ENCODE data around the gene GRB10. TPM values are rescaled to one million over a fixed set of nuclear protein-coding genes. Genes with fewer than 3 reads are reported as not detected.
"Not testable (repeated sequence)": the region's sequence is repeated elsewhere in the genome, so short reads cannot be mapped to it uniquely, and the experiment has no call there.

Gene GRB10
- total and polyA plus RNA-seq, 3 donors from 2014 or later, result 54.0 to 81.9 (median 57.7) TPM

DNA sequence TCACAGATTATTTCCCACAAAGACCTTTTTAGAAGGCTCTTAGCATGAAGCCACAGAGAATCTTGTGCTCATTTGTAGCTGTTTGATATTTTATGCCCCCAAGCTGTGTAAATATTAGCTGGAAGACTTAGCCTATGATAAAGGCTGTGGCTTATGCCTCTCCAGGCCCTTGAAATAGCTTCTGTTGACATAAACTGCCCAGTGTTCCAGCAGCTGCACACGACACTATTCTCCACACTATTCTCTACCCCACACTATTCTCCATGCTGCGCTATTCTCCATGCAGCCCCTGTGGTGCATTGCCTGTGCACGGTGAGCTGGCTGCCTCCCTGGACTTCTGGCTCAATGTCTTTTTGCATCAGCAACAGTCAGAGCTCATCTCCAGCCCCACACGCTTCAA is 230.6 kb downstream of the GRB10 start:
- no peak overlapping the region for H3K27ac ChIP-seq
- no peaks in the 10 kb centered on the region for H3K4me1 ChIP-seq
- WGBS, 2 donors, result 75 to 85% methylated on average over 4 of the region's 4 CpGs
- no peak for DNase-seq
- no peaks in the 10 kb centered on the region for H3K9me3 ChIP-seq
- TF ChIP-seq POLR2A (IDR thresholded peaks at IDR 0.05), result no peak
- TF ChIP-seq, protein P1, sequence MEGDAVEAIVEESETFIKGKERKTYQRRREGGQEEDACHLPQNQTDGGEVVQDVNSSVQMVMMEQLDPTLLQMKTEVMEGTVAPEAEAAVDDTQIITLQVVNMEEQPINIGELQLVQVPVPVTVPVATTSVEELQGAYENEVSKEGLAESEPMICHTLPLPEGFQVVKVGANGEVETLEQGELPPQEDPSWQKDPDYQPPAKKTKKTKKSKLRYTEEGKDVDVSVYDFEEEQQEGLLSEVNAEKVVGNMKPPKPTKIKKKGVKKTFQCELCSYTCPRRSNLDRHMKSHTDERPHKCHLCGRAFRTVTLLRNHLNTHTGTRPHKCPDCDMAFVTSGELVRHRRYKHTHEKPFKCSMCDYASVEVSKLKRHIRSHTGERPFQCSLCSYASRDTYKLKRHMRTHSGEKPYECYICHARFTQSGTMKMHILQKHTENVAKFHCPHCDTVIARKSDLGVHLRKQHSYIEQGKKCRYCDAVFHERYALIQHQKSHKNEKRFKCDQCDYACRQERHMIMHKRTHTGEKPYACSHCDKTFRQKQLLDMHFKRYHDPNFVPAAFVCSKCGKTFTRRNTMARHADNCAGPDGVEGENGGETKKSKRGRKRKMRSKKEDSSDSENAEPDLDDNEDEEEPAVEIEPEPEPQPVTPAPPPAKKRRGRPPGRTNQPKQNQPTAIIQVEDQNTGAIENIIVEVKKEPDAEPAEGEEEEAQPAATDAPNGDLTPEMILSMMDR (IDR thresholded peaks at IDR 0.05), result no peak
- H3K4me3 ChIP-seq, result no peak overlapping the region
- H3K27me3 ChIP-seq, result no peaks in the 10 kb centered on the region
- intact Hi-C loops (cut with DNase I; ENCODE audit: low total_unique reads), result no loop called here
- H3K36me3 ChIP-seq (ENCODE audit: low read depth, missing control alignments), result no peaks in the 10 kb centered on the region

DNA sequence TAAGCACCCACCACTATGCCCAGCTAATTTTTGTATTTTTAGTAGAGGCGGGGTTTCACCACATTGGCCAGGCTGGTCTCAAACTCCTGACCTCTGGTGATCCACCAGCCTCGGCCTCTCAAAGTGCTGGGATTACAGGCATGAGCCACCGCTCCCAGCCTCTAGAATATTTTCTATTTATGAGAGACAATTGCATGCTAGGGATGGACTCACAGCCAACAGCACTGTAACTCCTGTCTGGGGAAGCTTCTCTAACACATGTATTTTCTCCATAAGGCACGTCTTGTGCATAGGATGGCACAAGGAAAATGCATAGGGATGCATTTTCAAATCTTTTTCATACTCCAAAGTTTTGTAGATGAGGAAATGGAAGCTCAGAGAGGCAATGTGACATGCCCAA is 237.1 kb downstream of the GRB10 start:
- DNase-seq; intact Hi-C loops (cut with DNase I; ENCODE audit: low total_unique reads): not testable (repeated sequence)

DNA sequence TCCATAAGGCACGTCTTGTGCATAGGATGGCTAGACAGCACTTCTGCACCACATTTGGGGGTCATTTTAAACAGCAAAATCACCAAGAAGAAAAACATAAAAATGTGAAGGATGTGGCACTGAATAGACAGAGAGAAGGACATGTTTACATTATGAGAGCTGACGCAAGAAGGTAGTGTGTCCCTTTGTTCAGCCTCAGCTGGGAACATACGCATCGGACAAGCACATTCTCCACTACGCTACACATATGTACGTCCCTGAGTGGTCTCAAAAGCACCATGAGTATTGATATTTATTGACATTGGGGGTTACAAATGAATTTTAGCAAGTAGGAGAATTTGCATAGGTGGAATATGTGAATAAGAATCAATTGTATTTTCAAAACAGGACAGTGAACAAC is 237.7 kb downstream of the GRB10 start:
- Histone ChIP-seq H3K4me3 (no peak overlapping the region), H3K27me3 (no peaks in the 10 kb centered on the region), H3K27ac (no peak overlapping the region), H3K36me3 (ENCODE audit: low read depth, missing control alignments) (no peaks in the 10 kb centered on the region), H3K4me1 (no peaks in the 10 kb centered on the region), H3K9me3 (no peaks in the 10 kb centered on the region)
- intact Hi-C loops (cut with DNase I; ENCODE audit: low total_unique reads), result no loop called here
- 76 to 91% methylated on average over 6 of the region's 6 CpGs for WGBS, 2 donors
- DNase-seq, result no peak
- no peak for TF ChIP-seq POLR2A (IDR thresholded peaks at IDR 0.05)
- TF ChIP-seq, protein P1 (IDR thresholded peaks at IDR 0.05), result no peak

More for the DNA sequence above, 237.1 kb downstream of the GRB10 start:
- not testable (repeated sequence) for H3K36me3 ChIP-seq (ENCODE audit: low read depth, missing control alignments); H3K27ac ChIP-seq; H3K9me3 ChIP-seq; H3K4me3 ChIP-seq; H3K27me3 ChIP-seq; H3K4me1 ChIP-seq
- 91 to 96% methylated on average over 3 to 4 of the region's 4 CpGs for WGBS, 2 donors

DNA sequence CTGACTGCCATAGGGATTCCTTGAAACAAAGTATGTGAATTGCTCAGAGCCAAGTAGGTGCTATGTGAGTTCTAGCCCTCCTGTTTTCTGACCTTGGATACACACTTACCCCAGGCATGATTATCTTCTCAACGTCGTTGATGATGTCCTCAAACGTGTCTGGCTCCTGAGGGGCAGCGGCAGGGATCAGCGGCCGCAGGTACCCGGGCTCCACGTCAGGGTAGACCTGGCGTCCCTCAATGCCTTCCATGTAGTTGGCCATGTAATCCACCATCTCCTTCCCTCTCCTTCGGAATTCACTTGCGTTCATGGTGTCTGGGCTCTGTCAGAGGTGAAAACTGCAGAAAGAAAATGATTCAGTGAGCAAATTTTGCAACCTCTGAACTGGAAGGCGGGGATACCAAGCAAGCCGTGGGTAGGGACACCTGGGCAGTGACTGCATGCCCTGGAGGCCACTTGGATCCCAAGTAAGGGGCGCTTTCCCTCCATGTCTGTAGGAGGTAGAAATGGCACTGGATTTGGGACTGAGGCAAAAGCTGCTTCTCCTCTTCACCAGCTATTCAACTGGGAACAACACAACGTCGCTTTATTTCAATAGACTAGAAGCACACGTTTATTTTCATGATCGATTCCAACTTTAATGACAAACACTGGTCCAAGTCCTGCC is 238.8 kb downstream of the GRB10 start:
- WGBS, 2 donors, result 90% methylated on average over 18 of the region's 18 CpGs
- no peak for TF ChIP-seq POLR2A (IDR thresholded peaks at IDR 0.05)
- TF ChIP-seq, protein P1 (IDR thresholded peaks at IDR 0.05), result no peak
- no peak for DNase-seq
- intact Hi-C loops (cut with DNase I; ENCODE audit: low total_unique reads), result no loop called here
- no peaks in the 10 kb centered on the region for H3K4me1 ChIP-seq
- H3K36me3 ChIP-seq (ENCODE audit: low read depth, missing control alignments), result no peaks in the 10 kb centered on the region
- H3K27ac ChIP-seq, result no peak overlapping the region
- no peaks in the 10 kb centered on the region for H3K27me3 ChIP-seq
- H3K4me3 ChIP-seq, result no peak overlapping the region
- H3K9me3 ChIP-seq, result no peaks in the 10 kb centered on the region

DNA sequence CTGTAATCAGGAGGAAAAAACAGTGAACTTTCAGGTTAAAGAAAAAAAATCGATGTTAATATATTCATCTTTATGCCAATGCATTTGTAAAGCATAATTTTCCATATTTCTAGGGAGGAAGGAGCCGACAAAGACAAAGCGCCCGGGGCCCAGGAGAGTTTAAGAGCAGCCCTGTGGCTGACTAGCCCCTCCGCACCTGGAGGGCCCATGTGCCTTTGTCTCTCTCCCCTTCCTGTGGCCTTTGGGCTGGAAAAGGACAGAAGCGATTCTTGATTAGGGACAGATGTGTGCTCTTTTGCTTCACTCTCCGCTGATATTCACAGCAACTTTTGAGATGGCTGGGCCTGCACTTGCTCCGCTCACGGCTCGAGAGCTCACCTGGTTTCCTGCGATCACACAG is 240.6 kb downstream of the GRB10 start:
- Histone ChIP-seq H3K9me3 (no peaks in the 10 kb centered on the region), H3K27me3 (no peaks in the 10 kb centered on the region), H3K4me3 (no peak overlapping the region), H3K4me1 (no peaks in the 10 kb centered on the region), H3K36me3 (ENCODE audit: low read depth, missing control alignments) (no peaks in the 10 kb centered on the region), H3K27ac (no peak overlapping the region)
- no peak for DNase-seq
- TF ChIP-seq POLR2A (IDR thresholded peaks at IDR 0.05), result no peak
- TF ChIP-seq, protein P1 (IDR thresholded peaks at IDR 0.05), result no peak
- WGBS, 2 donors, result 92% methylated on average over 11 of the region's 11 CpGs
- intact Hi-C loops (cut with DNase I; ENCODE audit: low total_unique reads), result no loop called here

Measured in testis (tissue), 3 donors.